PC-9 (cell line): ENCODE results near the gene SCUBE2. TPM values are rescaled to one million over a fixed set of nuclear protein-coding genes. Genes with fewer than 3 reads are reported as not detected.

Experiments
- BruUV-seq: library from RNA; stranded (reverse); fragments of 400-500 nt; replicated peaks from 2 replicates; lab custom pipeline; 2021; lab: Mats Ljungman, UMichigan
- CTCF ChIA-PET: fragments of 300-600 bp; sonication (Branson Sonifier 250); formaldehyde crosslinking; loops from one replicate; lab custom pipeline; 2022; ENCODE audit warnings: antibody characterized with exemption; lab: Charles Lee
- POLR2A ChIA-PET: fragments of 300-600 bp; sonication (Branson Sonifier 250); formaldehyde crosslinking; loops from one replicate; lab custom pipeline; 2022; ENCODE audit warnings: antibody characterized with exemption; ENCODE audit not compliant: unreplicated experiment; lab: Charles Lee
- DNase-seq, 2 experiments: peaks; one replicate each; pipeline versions ENCODE4 v3.0.0 to v3.0.0-alpha.2; 2015 to 2022; ENCODE audit warnings: mixed read lengths in 1 of 2
- H2AFZ ChIP-seq: fragments of 200-600 bp; sonication (generic); 2 replicates; pipeline ENCODE4 v1.8.1; 2017; ENCODE audit warnings: antibody characterized with exemption
- H3F3A ChIP-seq: fragments of 200-600 bp; sonication (generic); 2 replicates; pipeline ENCODE4 v1.8.1; 2017; ENCODE audit warnings: antibody characterized with exemption, mild to moderate bottlenecking, low read depth; ENCODE audit not compliant: insufficient read depth
- H3K27ac ChIP-seq: fragments of 200-600 bp; sonication (generic); 2 replicates; pipeline ENCODE4 v1.6.1; 2016; ENCODE audit warnings: mixed run types
- H3K27me3 ChIP-seq: fragments of 200-600 bp; sonication (generic); 2 replicates; pipeline ENCODE4 v1.6.1; 2016; ENCODE audit warnings: low read depth, mixed run types; ENCODE audit not compliant: insufficient read depth
- H3K36me3 ChIP-seq: fragments of 200-600 bp; sonication (generic); 2 replicates; pipeline ENCODE4 v1.6.1; 2016; ENCODE audit warnings: low read depth, mixed run types
- H3K4me1 ChIP-seq: fragments of 200-600 bp; sonication (generic); replicated peaks from 2 replicates; pipeline ENCODE4 v1.6.1; 2016; ENCODE audit warnings: mixed run types; ENCODE audit not compliant: insufficient read depth
- H3K4me2 ChIP-seq: fragments of 200-600 bp; sonication (generic); 2 replicates; pipeline ENCODE4 v1.6.1; 2017; ENCODE audit warnings: mixed run types
- H3K4me3 ChIP-seq: fragments of 200-600 bp; sonication (generic); 2 replicates; pipeline ENCODE4 v1.6.1; 2016; ENCODE audit warnings: mixed run types
- H3K79me2 ChIP-seq: fragments of 200-600 bp; sonication (generic); 2 replicates; pipeline ENCODE4 v1.6.1; 2017; ENCODE audit warnings: low read depth, mixed run types
- H3K9me2 ChIP-seq: fragments of 200-600 bp; sonication (generic); 2 replicates; pipeline ENCODE4 v1.8.1; 2017; ENCODE audit warnings: mild to moderate bottlenecking; ENCODE audit not compliant: insufficient read depth
- H3K9me3 ChIP-seq: fragments of 200-600 bp; sonication (generic); 2 replicates; pipeline ENCODE4 v1.8.1; 2016; ENCODE audit warnings: low read depth; ENCODE audit not compliant: insufficient read depth
- H4K20me1 ChIP-seq: fragments of 200-600 bp; sonication (generic); 2 replicates; pipeline ENCODE4 v1.8.1; 2017; ENCODE audit not compliant: insufficient read depth
- EZH2 ChIP-seq: fragments of 200-600 bp; sonication (generic); IDR thresholded peaks from 2 replicates; pipeline ENCODE4 v1.8.0; 2017; ENCODE audit warnings: antibody characterized with exemption, low read depth
- intact Hi-C: fragments of 100-400 bp; cut with micrococcal nuclease; formaldehyde crosslinking; loops from one replicate; pipeline ENCODE4 v1.10.0; 2022; ENCODE audit not compliant: unreplicated experiment
- total RNA-seq: library from RNA; stranded (reverse); gene quantifications from 2 replicates; pipeline ENCODE4 v1.2.3, GENCODE V29; 2021
- TF ChIP-seq, protein P1 (sequence below): fragments of 200-600 bp; sonication (generic); conservative IDR thresholded peaks from 2 replicates; pipeline ENCODE4 v1.6.1; 2017; ENCODE audit warnings: mixed run types, antibody characterized with exemption, mild to moderate bottlenecking, moderate library complexity

Gene SCUBE2
- total RNA-seq, 1 experiment from 2014 or later: not detected

DNA sequence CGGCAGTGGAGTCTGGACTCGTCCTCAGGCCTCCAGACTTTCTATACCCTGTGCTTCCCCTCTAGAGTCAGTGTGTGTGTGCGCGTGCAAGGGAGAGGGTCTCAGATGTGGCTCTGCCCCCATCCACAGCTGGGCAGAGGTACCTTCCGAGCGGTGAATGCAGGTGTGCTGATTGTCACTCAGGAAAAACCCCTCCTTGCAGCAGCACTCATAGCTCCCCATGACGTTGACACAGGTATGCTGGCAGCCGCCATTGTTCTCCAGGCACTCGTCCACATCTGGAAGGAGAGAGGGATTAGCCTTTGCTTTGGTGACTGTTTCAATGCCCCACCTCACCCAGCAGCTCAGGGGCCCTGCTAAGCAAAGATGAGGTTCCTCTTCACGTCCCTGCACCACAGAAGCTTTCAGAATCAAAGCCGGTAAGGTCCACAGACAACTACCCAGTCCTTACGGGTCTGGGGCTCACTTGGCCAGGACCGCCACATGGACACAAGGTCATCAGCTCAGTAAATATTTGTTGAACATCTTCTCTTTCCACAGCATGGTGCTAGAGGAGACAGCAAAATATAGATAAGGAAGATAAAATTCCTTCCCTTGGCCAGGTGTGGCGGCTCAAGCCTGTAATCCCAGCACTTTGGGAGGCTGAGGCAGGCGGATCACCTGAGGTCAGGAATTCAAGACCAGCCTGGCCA lies 16.9 kb downstream of the SCUBE2 start:
- CTCF ChIA-PET: no interaction called here
- Histone ChIP-seq H3K9me3 (no peaks in the 10 kb centered on the region), H4K20me1 (no peaks in the 10 kb centered on the region), H3K79me2 (no peaks in the 10 kb centered on the region), H3K4me1 (peaks cover 6% of the 10 kb centered on the region), H3K27ac (no peak overlapping the region), H3K4me2 (no peak overlapping the region), H2AFZ (no peak overlapping the region), H3F3A (no peaks in the 10 kb centered on the region), H3K4me3 (no peak overlapping the region), H3K27me3 (no peaks in the 10 kb centered on the region), H3K9me2 (no peaks in the 10 kb centered on the region), H3K36me3 (no peaks in the 10 kb centered on the region)
- intact Hi-C loops: no loop called here
- no TSS peak for BruUV-seq
- DNase-seq: no peak
- POLR2A ChIA-PET: no interaction called here
- TF ChIP-seq EZH2: no peak
- TF ChIP-seq, protein P1, sequence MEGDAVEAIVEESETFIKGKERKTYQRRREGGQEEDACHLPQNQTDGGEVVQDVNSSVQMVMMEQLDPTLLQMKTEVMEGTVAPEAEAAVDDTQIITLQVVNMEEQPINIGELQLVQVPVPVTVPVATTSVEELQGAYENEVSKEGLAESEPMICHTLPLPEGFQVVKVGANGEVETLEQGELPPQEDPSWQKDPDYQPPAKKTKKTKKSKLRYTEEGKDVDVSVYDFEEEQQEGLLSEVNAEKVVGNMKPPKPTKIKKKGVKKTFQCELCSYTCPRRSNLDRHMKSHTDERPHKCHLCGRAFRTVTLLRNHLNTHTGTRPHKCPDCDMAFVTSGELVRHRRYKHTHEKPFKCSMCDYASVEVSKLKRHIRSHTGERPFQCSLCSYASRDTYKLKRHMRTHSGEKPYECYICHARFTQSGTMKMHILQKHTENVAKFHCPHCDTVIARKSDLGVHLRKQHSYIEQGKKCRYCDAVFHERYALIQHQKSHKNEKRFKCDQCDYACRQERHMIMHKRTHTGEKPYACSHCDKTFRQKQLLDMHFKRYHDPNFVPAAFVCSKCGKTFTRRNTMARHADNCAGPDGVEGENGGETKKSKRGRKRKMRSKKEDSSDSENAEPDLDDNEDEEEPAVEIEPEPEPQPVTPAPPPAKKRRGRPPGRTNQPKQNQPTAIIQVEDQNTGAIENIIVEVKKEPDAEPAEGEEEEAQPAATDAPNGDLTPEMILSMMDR: no peak

DNA sequence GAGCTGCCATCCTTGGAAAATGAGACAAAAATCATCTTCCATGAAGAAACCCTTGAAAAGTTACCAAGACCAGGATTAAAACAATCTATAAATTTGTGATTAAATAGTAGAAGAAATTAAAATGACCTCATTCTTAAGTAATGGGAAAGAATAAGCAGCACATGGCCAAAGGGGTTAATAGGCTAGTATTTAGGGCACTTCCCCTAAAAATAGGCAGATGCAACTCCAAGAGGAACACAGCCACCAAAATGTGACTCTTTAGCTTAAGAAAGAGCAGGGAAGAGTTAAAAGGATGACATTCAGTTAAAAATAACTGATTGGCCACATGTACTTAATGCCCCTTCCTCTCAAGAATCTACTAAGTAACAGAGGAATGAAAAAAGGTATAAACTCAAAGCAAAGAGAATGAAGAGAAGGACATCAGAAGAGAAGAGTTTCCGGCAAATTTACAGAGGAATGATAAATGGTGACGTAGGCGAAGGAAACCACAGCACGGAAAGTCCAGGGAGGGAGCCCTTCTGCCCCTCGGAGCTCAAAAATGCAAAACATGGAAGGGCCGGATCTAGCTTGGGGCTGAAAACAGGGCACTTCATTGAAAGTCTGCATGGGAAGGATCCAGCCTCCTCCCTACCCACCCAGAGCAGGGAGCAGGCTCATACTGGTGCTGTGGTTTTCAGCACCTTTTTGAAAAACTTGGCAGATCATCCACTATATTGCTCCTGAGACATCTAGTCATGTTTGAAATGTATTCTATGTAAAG lies 17.8 kb downstream of the SCUBE2 start:
- Histone ChIP-seq H3K4me3 (no peak overlapping the region), H3K4me1 (peaks cover 6% of the 10 kb centered on the region), H3K9me3 (no peaks in the 10 kb centered on the region), H4K20me1 (no peaks in the 10 kb centered on the region), H3K36me3 (no peaks in the 10 kb centered on the region), H2AFZ (no peak overlapping the region), H3K4me2 (no peak overlapping the region), H3K79me2 (no peaks in the 10 kb centered on the region), H3F3A (no peaks in the 10 kb centered on the region), H3K9me2 (no peaks in the 10 kb centered on the region), H3K27me3 (no peaks in the 10 kb centered on the region), H3K27ac (no peak overlapping the region)
- no peak for DNase-seq
- no peak for TF ChIP-seq EZH2
- TF ChIP-seq, protein P1: no peak
- intact Hi-C loops: no loop called here
- POLR2A ChIA-PET: no interaction called here
- no TSS peak for BruUV-seq
- CTCF ChIA-PET: no interaction called here

DNA sequence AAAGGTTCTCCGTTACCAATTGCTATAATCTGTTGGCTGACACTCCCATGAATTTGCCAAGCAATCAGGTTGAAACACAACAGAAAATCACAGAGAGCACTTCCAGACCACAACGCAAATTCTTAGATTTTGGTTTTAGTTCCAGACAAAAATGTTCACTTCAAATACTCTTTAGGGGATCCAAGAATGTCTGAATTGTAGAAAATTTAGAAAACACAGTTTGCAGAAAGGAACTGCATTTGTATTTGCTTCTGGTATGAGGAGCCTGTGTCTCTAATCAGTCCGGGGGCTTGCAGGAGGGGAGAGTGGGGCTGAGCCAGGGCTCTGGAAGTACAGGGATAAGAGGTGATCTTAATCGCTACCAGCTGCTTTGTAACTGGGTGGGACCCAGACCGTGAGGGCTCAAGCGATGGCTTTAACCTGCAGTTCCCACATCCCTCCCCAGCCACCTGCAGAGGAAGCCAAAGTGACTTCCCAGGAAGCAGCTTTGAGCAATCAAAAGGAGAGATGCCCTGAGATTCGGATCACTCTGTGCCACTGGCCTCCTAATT lies 18.7 kb downstream of the SCUBE2 start:
- H4K20me1 ChIP-seq: no peaks in the 10 kb centered on the region
- peaks cover 6% of the 10 kb centered on the region for H3K4me1 ChIP-seq
- ChIA-PET CTCF (no interaction called here), POLR2A (no interaction called here)
- TF ChIP-seq EZH2: no peak
- TF ChIP-seq, protein P1: no peak
- H2AFZ ChIP-seq: no peak overlapping the region
- H3K27me3 ChIP-seq: no peaks in the 10 kb centered on the region
- DNase-seq: no peak
- intact Hi-C loops: no loop called here
- H3K36me3 ChIP-seq: no peaks in the 10 kb centered on the region
- no peak overlapping the region for H3K4me3 ChIP-seq
- no peak overlapping the region for H3K4me2 ChIP-seq
- no peaks in the 10 kb centered on the region for H3K9me3 ChIP-seq
- no peaks in the 10 kb centered on the region for H3F3A ChIP-seq
- H3K27ac ChIP-seq: no peak overlapping the region
- H3K79me2 ChIP-seq: no peaks in the 10 kb centered on the region
- BruUV-seq: no TSS peak
- H3K9me2 ChIP-seq: no peaks in the 10 kb centered on the region
